ENCODE measurements around the gene PRKAB1. TPM values are rescaled to one million over a fixed set of nuclear protein-coding genes. Genes with fewer than 3 reads are reported as not detected.

Gene PRKAB1
- total and polyA plus RNA-seq, 9 of the 15 experiments (the other 6 are each of a cell fraction or from before 2014, with no cell fraction given), result 32.6 to 94.2 (median 63.8) TPM

DNA sequence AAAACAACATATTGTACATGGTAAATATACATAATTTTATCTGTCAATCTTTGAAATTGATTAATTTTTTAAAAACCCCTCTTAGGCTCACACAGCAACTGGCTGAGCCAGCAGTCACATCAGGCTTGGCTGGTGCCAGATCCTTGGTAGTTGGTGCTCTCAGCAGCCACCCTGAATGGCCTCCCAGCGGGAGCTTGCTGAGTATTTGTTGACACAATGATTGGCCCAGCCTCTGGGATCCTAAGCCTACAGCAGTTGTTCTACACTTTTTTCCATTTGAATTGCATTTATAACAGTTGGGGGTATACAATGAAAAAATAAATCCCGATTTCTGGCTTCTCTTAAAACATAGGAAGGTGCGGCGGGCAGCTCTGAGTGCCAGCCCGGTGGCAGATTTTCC lies 11.1 kb downstream of the PRKAB1 start (continued):
- TF ChIP-seq, protein P1, sequence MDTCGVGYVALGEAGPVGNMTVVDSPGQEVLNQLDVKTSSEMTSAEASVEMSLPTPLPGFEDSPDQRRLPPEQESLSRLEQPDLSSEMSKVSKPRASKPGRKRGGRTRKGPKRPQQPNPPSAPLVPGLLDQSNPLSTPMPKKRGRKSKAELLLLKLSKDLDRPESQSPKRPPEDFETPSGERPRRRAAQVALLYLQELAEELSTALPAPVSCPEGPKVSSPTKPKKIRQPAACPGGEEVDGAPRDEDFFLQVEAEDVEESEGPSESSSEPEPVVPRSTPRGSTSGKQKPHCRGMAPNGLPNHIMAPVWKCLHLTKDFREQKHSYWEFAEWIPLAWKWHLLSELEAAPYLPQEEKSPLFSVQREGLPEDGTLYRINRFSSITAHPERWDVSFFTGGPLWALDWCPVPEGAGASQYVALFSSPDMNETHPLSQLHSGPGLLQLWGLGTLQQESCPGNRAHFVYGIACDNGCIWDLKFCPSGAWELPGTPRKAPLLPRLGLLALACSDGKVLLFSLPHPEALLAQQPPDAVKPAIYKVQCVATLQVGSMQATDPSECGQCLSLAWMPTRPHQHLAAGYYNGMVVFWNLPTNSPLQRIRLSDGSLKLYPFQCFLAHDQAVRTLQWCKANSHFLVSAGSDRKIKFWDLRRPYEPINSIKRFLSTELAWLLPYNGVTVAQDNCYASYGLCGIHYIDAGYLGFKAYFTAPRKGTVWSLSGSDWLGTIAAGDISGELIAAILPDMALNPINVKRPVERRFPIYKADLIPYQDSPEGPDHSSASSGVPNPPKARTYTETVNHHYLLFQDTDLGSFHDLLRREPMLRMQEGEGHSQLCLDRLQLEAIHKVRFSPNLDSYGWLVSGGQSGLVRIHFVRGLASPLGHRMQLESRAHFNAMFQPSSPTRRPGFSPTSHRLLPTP (IDR thresholded peaks at IDR 0.05; ENCODE audit: borderline replicate concordance, extremely low read depth, insufficient read length), result no peak
- TF ChIP-seq ZNF75A (CRISPR knock-in tag; IDR thresholded peaks at IDR 0.05) (no peak), SUPT5H (IDR thresholded peaks at IDR 0.05) (no peak), BRCA1 (IDR thresholded peaks at IDR 0.05) (no peak), BRCA1 (CRISPR knock-in tag; IDR thresholded peaks at IDR 0.05) (no peak), KHSRP (IDR thresholded peaks at IDR 0.05) (no peak), CBX3 (IDR thresholded peaks at IDR 0.05; ENCODE audit: borderline replicate concordance in 1 of 2, low read length in 2 of 2) (no peak), HMGN3 (IDR thresholded peaks at IDR 0.05; ENCODE audit: borderline replicate concordance, extremely low read depth, insufficient read length, low read depth, low read length) (no peak), KLF1 (tag; IDR thresholded peaks at IDR 0.05) (no peak), ZFX (CRISPR knock-in tag; IDR thresholded peaks at IDR 0.05) (no peak), TBL1XR1 (IDR thresholded peaks at IDR 0.05; ENCODE audit: low read length in 2 of 2) (no peak), ZNF589 (CRISPR knock-in tag; IDR thresholded peaks at IDR 0.05; ENCODE audit: low read depth) (no peak)
- TF ChIP-seq, protein P2, sequence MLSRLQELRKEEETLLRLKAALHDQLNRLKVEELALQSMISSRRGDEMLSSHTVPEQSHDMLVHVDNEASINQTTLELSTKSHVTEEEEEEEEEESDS (CRISPR knock-in tag; IDR thresholded peaks at IDR 0.05), result no peak
- TF ChIP-seq, protein P3, sequence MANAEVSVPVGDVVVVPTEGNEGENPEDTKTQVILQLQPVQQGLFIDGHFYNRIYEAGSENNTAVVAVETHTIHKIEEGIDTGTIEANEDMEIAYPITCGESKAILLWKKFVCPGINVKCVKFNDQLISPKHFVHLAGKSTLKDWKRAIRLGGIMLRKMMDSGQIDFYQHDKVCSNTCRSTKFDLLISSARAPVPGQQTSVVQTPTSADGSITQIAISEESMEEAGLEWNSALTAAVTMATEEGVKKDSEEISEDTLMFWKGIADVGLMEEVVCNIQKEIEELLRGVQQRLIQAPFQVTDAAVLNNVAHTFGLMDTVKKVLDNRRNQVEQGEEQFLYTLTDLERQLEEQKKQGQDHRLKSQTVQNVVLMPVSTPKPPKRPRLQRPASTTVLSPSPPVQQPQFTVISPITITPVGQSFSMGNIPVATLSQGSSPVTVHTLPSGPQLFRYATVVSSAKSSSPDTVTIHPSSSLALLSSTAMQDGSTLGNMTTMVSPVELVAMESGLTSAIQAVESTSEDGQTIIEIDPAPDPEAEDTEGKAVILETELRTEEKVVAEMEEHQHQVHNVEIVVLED (CRISPR knock-in tag; IDR thresholded peaks at IDR 0.05), result no peak

Measured in K562 (cell line).